Fibroblast of skin of abdomen (primary cell): ENCODE data around the gene SCRN1.
"Not testable (repeated sequence)": the region's sequence is repeated elsewhere in the genome, so short reads cannot be mapped to it uniquely, and the experiment has no call there.

ENCODE experiments used
- DNase-seq: peaks from one replicate; pipeline ENCODE4 v3.0.0-alpha.2; 2013

Gene SCRN1

DNA sequence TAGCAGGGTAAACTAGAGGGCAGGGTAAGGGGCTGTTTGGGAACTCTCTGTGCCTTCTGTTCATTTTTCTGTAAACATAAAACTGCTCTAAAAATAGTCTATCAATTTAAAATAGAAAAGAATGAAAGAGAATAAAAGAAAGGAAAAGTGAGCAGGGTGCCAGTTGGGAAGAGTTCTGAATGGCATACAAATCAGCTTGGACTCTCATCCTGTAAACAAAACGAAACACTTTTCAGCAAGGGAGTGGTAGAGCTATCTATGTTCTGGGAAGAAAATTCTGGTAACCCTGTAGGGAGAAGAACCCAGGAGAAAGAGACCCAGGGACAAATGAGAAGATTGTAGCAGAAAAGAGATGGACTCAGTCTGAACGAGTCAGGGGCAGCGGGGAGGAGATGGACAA, 24.6 kb downstream of the SCRN1 start:
- DNase-seq: no peak

DNA sequence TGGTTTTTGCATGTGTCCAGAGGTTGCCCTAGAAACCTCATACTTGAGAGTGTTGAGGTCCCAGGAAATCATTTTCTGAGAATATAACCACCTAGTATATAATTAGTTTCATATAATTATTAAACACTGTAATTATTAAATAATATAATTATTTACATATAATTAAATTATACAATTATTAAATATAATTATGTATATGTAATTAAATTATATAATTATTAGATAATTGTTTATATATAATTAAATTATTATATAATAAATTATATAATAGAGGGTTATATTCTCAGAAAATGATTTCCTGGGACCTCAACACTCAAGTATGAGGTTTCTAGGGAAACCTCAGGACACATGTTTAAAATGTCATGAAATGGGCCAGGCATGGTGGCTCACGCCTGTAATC, 27.6 kb downstream of the SCRN1 start:
- no peak for DNase-seq

DNA sequence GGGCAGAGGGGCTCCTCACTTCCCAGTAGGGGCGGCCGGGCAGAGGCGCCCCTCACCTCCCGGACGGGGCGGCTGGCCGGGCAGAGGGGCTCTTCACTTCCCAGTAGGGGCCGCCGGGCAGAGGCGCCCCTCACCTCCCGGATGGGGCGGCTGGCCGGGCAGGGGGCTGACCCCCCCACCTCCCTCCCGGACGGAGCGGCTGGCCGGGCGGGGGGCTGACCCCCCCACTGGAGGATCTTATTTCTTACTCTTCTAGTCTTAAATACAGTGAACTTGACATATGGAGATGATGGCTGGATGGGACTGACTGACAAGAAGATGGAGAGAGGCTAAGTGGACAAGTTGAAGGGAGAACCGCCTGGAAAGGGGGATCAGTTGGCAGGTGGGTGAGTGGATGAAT, 28.0 kb downstream of the SCRN1 start:
- not testable (repeated sequence) for DNase-seq

DNA sequence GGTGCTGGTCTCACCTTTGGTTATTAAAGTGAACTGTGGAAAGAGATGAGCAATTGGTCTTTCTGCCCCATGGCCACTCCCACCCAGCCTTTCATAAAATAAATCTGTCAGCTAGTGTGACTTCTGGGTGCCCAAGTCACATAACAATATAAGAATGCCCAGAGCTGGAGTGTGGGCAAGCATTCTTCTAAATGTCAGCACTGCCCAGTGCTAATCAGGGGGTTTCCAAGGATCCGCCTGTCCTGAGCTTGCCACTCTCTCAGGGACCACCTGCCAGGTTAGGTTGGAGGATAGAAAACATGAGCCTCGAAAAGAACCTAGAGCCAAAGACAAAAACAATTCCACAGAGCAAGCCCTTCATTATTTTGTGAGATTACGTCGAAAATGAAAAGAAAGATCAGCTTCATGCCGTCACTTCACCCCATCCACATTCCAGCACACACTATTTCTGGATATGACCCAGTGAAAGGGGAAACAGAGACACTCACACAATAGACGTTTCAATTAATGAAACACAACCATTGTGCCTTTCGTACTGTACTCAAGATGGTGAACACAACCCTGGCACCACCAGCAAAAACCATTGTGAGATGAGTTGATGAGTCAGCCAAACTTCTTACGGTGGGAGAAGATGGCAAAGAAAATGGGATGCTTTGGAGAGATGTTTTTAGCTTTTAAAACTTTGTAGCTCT, 30.8 kb downstream of the SCRN1 start:
- DNase-seq: no peak

DNA sequence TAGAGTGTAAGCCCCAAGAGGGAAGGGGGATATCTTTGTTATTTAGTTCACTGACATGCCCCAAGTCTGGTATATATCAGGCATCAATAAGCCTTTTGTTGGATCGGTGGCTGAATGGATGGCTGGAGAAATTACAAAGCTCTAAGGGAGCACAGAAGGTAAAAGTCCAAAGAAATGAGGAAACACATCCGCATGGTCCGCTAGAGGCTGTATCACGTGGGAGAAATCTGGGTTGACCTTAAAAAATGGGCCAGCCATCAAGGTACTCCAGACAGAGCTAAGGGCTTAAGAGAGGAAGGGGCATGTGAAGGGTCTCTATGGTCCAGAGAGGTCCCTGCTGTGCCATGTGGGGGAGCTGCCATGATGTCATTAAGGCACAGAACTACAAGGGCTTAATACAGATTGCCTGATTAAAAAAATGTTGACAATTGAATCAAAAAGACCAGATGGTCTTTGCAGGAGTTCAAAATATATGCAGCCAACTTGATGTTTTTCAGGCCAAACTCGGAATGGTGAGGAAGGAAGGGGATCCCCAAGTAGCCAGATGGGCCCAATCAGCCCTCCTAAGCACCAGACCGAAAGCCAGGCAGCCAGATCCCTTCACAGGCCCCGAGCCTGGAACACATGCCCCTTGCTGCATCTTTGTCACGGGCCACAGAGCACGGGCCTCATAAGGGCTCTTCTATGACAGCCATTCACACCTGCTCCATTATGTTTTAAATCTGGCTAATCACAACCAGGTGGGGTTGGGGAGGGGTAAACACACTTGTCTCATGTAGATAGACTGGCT, 31.9 kb downstream of the SCRN1 start:
- no peak for DNase-seq

DNA sequence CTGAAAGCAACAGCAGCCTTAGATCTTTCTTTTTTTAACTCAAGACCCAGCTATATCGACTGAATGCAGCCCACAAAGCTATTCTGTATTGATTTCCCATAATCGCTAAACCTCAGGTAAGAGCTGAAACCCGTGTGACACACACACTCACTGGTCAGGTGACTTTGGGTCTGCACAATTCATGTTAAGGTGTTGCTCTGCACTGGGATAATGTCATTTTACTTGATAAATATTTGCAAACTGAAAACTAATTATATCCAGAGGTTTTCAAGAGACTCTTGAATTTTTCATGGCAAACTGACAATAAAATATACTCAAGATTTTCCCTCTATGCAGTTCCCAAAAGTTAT, 33.1 kb downstream of the SCRN1 start:
- no peak for DNase-seq

DNA sequence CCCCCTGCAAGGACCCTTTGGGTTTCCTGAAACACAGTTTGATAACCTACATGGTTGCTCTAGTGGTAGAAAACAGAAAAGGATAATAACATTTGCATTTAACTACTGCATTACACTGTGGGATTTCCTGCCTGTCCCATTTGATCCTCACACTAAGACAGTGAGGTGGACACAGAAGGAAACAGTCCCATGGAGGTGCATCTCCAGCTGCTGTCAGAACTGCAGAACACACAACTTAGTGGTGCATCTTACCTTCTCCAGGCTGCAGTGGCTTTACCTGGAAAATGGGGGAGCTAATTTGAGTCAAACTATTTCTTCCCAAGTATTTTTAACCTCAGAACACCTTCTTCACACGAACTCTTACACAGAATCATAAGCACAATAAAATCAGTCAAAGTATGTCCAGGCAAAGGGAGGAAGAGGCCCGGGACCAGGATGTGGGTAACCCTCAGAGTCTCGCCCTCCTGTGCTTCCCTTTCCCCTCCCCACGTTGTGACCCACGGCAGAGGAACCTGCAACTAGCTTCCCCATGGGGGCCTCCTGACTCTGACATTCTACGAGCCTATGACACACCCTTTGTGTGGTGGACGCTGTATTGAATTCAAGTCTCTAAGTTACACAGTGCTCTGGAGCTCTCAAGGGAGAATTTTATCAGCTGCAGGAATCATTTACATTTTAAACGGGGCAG, 33.7 kb downstream of the SCRN1 start:
- DNase-seq: no peak

DNA sequence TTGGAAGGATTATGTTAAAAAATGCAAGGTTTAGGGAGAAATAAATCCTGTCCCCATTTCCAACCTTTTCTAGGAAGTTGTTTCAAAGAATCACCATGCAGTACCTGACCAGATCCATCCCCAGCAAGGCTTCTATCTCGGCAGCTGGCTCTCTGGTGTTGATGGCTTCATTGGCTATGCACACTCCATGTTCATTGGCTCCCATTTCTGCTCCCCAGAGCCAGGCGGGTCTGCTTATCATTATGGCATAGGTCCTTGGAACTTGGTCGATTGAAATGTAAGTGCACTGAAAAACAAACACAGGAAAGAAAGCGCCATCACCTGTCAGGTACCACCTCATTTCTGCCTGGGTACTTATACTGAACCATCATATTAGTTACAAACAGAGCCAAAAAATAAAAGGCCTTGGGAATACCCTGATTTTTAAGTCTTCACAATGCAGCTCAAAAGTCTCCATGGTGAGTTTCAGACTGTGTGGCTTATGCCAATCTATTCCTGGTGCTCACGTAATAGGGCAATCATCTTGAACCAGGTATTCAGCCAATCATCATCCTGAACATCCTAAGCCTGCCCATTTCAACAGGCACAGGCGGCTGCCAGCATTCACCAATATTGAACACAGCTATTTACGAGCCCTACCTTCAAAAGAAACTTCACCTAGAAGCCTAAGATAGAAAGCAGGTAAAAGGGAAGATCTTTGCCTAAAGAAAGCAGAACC, 34.4 kb downstream of the SCRN1 start:
- DNase-seq: no peak

DNA sequence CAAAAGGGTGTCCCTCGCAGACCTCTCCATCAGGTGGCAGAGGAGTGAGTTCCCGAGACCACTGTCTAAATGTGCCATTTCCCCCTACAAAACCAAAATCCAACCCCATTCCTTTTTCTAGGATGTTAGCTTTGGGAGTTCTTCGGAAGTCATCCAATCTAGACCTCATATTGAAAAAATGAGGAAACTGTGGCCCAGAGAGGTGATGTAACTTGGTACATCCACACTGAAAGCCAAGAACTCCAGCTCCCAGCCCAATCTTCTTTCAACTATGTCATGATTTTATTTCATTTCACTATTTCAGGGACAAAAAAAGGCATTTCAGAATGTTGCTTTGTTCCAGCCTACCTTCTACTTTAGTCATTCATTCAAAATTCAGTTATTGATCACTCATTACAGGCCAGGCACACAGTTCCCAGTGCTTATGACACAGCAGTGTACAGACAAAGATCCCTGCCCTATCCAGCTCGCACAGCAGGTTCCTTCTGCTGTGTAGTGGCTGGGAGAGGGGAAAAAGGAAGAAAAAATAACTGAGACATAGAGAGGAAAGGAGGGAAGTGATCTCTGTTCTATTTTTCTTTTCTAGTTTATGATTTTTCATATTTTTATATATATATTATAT, 35.8 kb downstream of the SCRN1 start:
- peak; percentile 33 for DNase-seq

DNA sequence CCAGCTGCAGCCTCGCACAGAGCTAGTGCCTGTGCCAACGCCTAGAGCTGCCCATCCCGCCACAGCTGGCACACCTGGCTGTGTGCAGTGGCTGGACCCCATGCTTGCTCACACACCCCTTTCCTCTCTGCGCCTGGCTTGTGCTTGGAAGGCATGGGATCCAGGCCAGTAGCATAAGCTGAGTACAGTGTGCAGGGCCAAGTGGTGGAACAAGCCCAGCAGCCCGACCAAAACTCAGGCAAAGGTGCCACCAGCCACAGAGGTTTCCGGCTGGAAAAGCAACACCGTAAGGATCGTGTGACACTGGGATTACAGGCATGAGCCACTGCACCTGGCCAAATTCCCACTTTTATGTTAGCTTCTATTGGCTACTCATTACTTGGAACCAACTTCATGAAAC, 38.4 kb downstream of the SCRN1 start:
- DNase-seq: no peak

DNA sequence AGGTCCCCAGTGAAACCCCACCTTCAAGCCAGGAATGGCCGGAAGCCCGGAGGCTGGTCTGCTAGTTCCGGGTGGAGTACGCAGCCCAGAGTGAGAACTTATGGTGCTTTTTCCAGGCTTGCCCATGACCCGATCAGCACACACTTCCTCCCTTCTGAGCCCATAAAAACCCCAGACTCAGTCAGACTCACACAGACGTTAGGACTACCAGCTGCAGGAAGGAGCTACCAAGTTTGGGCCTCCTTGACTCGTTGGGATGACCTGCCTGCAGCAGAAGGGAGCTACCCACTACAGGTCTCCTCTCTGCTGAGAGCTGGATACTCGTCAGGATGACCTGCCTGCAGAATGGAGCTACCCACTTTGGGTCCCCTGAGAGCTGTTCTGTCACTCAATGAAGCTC, 39.1 kb downstream of the SCRN1 start:
- no peak for DNase-seq

DNA sequence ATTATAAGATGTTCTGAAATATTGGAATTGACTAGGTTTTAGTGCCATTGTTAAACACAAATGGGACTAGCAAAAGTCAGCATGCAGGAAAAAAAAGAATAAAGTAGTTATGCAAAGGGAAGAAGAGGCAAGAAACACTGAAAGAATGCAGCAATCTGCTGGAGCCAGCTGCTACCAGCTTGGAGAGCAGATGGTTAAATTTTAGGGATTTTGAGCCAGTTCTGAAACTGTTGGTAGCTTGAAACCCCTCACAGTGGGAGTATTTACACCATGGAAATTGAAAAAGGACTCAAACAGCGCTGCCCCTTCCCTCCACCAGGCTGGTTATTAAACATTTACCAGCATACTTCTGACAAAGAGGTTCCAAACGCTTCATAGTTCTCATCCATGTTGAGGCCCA, 41.0 kb downstream of the SCRN1 start:
- no peak for DNase-seq

DNA sequence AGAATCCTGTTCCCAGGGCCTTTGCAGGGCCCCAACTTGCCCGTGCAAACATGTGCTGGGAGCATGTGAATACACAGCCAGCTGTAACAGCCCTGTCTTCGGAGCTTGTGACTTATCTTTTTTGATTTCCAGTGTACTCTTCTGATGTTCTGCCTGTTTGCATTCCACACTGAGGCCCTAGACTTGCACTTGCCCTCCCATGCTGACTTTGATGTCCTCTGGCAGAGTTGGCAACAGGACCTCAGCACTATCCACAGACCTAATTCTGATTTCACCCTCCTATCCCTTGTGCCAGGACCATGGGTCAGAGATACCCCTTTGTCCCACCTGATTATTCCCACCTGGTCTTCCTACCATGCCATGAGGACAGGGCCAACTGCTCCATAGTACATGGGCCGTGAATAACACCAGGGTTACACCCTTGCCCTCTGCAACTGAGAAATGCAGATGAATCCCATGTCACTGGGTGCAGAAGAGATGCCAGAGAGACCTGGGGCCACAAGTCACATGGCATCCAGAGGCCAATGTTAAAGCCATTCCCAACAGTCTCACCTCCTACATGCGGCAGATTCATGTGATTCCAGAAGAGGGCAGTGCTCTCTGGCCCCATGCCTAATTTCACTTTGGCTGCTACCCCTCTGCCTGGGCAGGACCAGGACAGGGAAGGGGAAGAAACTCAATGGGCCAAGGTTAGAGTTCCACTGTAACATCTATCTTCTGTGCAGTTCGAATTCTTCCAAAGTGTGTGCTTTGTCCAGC, 43.0 kb downstream of the SCRN1 start:
- DNase-seq: peak; percentile 19

DNA sequence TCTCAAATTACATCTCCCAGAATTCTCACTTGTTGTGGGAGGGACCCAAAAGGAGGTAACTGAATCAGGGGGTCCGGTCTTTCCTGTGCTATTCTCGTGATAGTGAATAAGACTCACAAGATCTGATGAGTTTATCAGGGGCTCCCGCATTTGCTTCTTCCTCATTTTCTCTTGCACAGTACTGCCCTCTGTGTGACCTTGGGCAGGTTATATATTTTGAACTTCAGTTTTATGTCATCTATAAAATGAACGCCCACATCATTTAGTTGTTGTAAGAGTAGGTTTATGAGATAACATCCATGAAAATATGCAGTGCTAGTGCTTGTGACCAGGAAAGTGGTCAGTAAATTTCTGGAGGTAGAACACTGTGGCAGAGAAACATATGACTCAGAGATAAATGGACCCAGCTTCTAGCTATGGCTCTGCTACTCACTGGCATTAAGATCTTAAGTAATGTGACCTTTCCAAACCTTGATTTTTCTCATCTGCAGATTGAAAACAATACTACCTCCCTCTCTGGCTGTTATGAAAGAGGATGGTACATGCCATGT, 44.3 kb downstream of the SCRN1 start:
- DNase-seq: no peak

DNA sequence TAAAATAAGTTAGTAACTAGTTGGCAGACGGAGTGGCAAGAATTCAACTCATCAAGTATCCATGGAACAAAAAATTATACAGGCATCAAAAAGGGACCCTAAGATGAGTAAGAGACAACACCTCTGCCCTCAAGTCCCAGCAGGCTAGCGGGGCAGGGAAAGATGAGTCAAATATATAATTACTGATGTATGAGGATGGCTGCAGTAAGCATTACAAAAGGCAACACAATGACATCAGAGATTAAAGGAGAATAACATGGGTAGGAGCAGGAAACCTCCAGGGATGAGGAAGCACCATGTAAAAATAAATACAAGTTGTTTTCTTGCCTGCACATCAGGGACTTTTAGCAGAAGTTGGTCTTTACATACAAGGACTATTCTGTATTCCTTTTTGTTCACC, 49.4 kb downstream of the SCRN1 start:
- no peak for DNase-seq

DNA sequence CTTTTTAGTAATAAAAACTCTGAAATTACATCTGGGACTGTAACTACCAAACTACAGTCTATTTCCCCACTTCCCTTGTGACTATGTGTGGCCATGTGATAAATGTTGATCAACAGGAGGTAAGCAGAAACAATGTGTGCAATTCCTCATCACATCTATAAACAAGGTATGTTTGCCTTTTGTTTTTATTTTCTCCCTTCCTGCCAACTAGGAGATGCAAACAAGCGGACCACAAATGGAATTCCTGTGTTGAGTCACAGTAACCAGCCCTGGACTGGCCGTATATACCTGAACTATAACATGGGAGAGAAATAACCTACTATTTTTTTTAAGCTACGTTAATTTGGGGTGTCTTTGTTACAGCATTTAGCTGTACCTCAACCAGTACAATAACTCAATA, 52.5 kb downstream of the SCRN1 start:
- DNase-seq: no peak

DNA sequence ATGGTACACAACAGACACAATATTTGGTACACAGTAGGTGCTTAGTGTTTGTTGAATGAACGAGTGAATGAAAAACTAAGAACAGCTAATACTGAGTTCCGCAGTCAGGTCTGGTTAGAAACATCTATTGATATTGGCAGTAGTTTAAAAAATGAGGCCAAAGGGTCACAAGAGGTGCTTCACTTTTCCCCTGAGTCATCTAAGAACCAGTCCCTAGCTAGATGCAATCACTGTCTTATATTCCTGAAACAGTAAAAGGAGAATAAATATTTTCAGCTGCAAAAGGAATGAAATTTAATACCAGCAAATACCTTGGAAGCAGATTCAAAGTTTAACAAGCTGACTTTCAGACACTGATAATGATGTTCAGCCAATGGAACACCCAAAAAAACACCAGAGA, 54.5 kb downstream of the SCRN1 start:
- DNase-seq: no peak

DNA sequence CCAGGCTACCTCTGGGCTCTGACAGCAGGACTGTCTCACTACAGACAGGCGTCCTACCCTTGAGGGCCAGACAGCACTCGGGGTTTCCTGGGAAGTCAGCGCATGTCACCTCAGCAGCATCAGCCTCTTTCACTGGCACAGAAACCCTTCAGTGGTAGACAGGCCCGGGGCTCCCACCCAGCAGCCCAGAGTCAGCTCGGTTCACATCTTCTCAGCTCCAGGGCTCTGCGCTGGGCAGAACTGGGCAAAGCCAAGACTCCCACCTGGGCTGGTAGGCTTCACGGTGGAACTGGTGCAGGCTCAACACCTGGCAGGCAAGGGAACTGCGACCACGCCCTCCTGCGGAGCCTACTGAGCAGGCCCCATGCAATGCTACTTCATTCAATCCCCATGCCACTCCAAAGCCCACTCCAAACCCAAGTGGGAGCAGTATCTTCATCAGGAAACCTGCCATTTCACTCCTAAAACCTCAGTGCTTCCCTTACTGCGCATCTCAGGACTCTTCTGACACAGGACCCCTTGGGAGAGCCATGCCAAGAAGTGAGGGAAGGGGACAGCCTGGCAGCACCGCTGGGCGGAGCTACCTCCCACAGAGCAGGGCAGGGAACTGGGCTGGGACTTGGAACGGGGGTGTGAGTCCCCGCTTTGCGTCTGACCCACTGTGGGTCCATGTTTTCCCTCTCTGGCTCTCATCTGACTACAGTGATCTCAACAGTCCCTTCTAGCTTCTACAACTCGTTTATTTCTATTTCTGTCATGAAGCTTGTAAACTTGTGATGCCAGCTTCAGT, 60.4 kb downstream of the SCRN1 start:
- DNase-seq: no peak

DNA sequence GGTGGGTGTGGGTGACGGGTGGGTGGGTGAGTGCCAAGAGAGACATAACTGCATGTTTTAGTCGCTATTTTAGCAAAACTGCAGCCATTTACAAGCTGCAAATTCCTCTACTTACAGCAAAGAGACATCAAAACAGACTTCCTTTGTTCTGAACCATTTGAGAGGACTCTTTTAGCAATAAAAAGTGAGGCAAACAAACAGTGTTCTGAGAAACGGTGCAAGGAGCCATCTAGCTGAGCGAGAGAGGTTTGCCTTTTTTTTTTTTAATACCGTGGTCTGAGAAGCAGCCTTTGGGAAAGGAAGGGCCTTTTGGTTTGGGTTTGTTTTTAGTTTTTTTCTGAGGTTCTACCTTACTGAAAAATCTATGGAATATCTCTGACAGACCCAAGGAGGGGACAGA, 62.9 kb downstream of the SCRN1 start:
- DNase-seq: no peak

DNA sequence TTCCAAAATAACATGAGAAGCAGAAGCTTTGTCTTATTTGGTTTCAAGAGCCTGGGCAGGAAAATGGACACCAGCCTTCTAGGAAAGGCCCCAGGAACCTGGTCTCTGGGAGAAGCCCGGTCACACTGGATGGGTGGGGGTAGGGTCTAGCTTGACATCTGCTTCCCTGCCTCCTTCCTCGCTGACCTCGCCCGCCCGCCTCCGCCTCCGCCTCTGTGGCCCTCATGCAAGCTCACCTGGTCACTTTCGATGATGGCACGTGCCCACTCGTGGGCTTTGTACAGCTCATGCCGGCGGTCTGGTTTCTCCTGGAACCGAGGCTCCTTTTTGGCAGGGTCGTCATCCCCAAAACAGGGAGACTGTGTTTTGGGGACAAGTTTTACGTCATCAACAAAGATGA, 63.4 kb downstream of the SCRN1 start:
- DNase-seq: no peak

DNA sequence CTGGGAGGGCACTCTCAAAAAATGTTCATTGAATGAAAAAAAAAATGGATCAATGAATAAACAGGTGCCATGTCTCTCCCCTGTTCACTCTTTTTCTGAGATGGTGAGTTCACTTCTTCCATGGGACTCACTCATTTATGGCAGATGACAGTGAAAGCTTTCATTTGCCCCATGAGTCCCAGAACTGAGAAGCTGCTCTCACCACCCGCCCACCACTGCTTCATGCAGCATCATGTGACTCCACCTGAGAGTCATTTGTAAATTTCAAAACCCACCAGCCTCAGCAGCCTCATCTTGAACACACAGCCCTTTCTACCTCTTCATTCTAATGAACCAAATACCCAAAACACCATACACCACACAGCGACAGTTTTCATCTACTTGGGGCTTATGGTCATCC, 64.9 kb downstream of the SCRN1 start:
- DNase-seq: no peak
